Measurements from ENCODE around the gene CBX1. TPM values are rescaled to one million over a fixed set of nuclear protein-coding genes. Genes with fewer than 3 reads are reported as not detected.
"Not testable (repeated sequence)": the region's sequence is repeated elsewhere in the genome, so short reads cannot be mapped to it uniquely, and the experiment has no call there.

CBX1 gene
- total RNA-seq, 4 donors from 2014 or later = 3.7 to 28.3 (median 12.8) TPM

GRCh38 chr17:48071654-48072053 lies 29.6 kb downstream of the CBX1 start:
- no peak overlapping the region for H3K27ac ChIP-seq
- H3K36me3 ChIP-seq = peaks cover 0 to 20% (median 9%) of the 10 kb centered on the region in 4 donors
- in situ Hi-C loops (cut with MboI; ENCODE audit: low pct_ligation_motif_present in 1 of 4, low pct_unique_long_range_greater_than_20kb in 1 of 4, low sequenced_read_pairs in 3 of 4) (loop anchor here in 3 of 4 donors (5.0 to 10.0 kb wide), 2 partner anchors 39 to 47 kb away; no protein-coding TSS in a partner anchor), intact Hi-C loops (cut with DNase I; ENCODE audit: low total_unique reads) (loop anchor here (10.0 kb wide), 1 partner anchor 53 kb away; no protein-coding TSS in a partner anchor)
- no peaks in the 10 kb centered on the region for H3K9me3 ChIP-seq
- WGBS, 2 donors (ENCODE audit: low coverage in 1 of 2) = 56 to 74% methylated on average over 2 of the region's 2 CpGs
- no peaks in the 10 kb centered on the region for H3K27me3 ChIP-seq
- no peaks in the 10 kb centered on the region for H3K4me1 ChIP-seq
- no peak for DNase-seq
- TF ChIP-seq POLR2A (IDR thresholded peaks at IDR 0.05) (no peak), EP300 (IDR thresholded peaks at IDR 0.05; ENCODE audit: low read depth) (no peak), POLR2AphosphoS5 (IDR thresholded peaks at IDR 0.05) (no peak), CTCF (IDR thresholded peaks at IDR 0.05) (no peak)
- no peak overlapping the region for H3K4me3 ChIP-seq

- H3K4me1 ChIP-seq = no peaks in the 10 kb centered on the region
- no peak overlapping the region for H3K4me3 ChIP-seq
- peaks cover 0 to 11% (median 3%) of the 10 kb centered on the region in 4 donors for H3K36me3 ChIP-seq
- in situ Hi-C loops (cut with MboI; ENCODE audit: low pct_ligation_motif_present in 1 of 4, low pct_unique_long_range_greater_than_20kb in 1 of 4, low sequenced_read_pairs in 3 of 4) (loop anchor here in 3 of 4 donors (5.0 to 10.0 kb wide), 2 partner anchors 38 to 45 kb away; no protein-coding TSS in a partner anchor), intact Hi-C loops (cut with DNase I; ENCODE audit: low total_unique reads) (loop anchor here (10.0 kb wide), 1 partner anchor 55 kb away; no protein-coding TSS in a partner anchor)
- H3K27me3 ChIP-seq = no peaks in the 10 kb centered on the region
- 33 to 44% methylated on average over 1 to 2 of the region's 2 CpGs for WGBS, 2 donors (ENCODE audit: low coverage in 1 of 2)
- no peak for TF ChIP-seq CTCF (IDR thresholded peaks at IDR 0.05)
- no peak for TF ChIP-seq POLR2A (IDR thresholded peaks at IDR 0.05)
- no peak for TF ChIP-seq POLR2AphosphoS5 (IDR thresholded peaks at IDR 0.05)
- no peak for TF ChIP-seq EP300 (IDR thresholded peaks at IDR 0.05; ENCODE audit: low read depth)
- no peak for DNase-seq
- H3K9me3 ChIP-seq = no peaks in the 10 kb centered on the region
- no peak overlapping the region for H3K27ac ChIP-seq
These were observed 31.1 kb downstream of the CBX1 start for GRCh38 chr17:48070195-48070594.

- H3K36me3 ChIP-seq = peaks cover 0 to 5% (median 3%) of the 10 kb centered on the region in 4 donors
- in situ Hi-C loops (cut with MboI; ENCODE audit: low pct_ligation_motif_present in 1 of 4, low pct_unique_long_range_greater_than_20kb in 1 of 4, low sequenced_read_pairs in 3 of 4) (no loop called here), intact Hi-C loops (cut with DNase I; ENCODE audit: low total_unique reads) (no loop called here)
These were observed 32.8 kb downstream of the CBX1 start for GRCh38 chr17:48068491-48068961.

GRCh38 chr17:48067808-48068207 lies 33.5 kb downstream of the CBX1 start:
- H3K27ac ChIP-seq; intact Hi-C loops (cut with DNase I; ENCODE audit: low total_unique reads); H3K9me3 ChIP-seq; H3K4me3 ChIP-seq; H3K36me3 ChIP-seq; in situ Hi-C loops (cut with MboI; ENCODE audit: low pct_ligation_motif_present in 1 of 4, low pct_unique_long_range_greater_than_20kb in 1 of 4, low sequenced_read_pairs in 3 of 4); H3K27me3 ChIP-seq; DNase-seq; H3K4me1 ChIP-seq: not testable (repeated sequence)
- WGBS, 2 donors (ENCODE audit: low coverage in 1 of 2) = 87% methylated on average over 2 of the region's 2 CpGs; no CpG with 5 or more reads in 1 of the 2 donors

More at GRCh38 chr17:48068491-48068961, 32.8 kb downstream of the CBX1 start:
- Histone ChIP-seq H3K27ac (no peak overlapping the region), H3K4me3 (no peak overlapping the region), H3K27me3 (no peaks in the 10 kb centered on the region), H3K4me1 (no peaks in the 10 kb centered on the region), H3K9me3 (no peaks in the 10 kb centered on the region)
- TF ChIP-seq CTCF (IDR thresholded peaks at IDR 0.05) = peak in 4 of 5 experiments; percentile 24 to 33 (median 28)
- TF ChIP-seq POLR2AphosphoS5 (IDR thresholded peaks at IDR 0.05) = no peak
- TF ChIP-seq EP300 (IDR thresholded peaks at IDR 0.05; ENCODE audit: low read depth) = no peak
- TF ChIP-seq POLR2A (IDR thresholded peaks at IDR 0.05) = no peak
- WGBS, 2 donors (ENCODE audit: low coverage in 1 of 2) = 73 to 77% methylated on average over 2 to 3 of the region's 3 CpGs
- DNase-seq = no peak

GRCh38 chr17:48067245-48067644 lies 34.0 kb downstream of the CBX1 start:
- Histone ChIP-seq H3K4me1 (no peaks in the 10 kb centered on the region), H3K27ac (no peak overlapping the region), H3K27me3 (no peaks in the 10 kb centered on the region), H3K9me3 (no peaks in the 10 kb centered on the region), H3K36me3 (peaks cover 0 to 13% (median 6%) of the 10 kb centered on the region in 4 donors), H3K4me3 (no peak overlapping the region)
- TF ChIP-seq EP300 (IDR thresholded peaks at IDR 0.05; ENCODE audit: low read depth) = no peak
- no peak for TF ChIP-seq POLR2A (IDR thresholded peaks at IDR 0.05)
- no peak for TF ChIP-seq CTCF (IDR thresholded peaks at IDR 0.05)
- TF ChIP-seq POLR2AphosphoS5 (IDR thresholded peaks at IDR 0.05) = no peak
- in situ Hi-C loops (cut with MboI; ENCODE audit: low pct_ligation_motif_present in 1 of 4, low pct_unique_long_range_greater_than_20kb in 1 of 4, low sequenced_read_pairs in 3 of 4) = no loop called here
- intact Hi-C loops (cut with DNase I; ENCODE audit: low total_unique reads) = no loop called here
- 100% methylated on average over 3 of the region's 3 CpGs for WGBS, 2 donors (ENCODE audit: low coverage in 1 of 2)
- no peak for DNase-seq

Measured in transverse colon (tissue), 4 donors.